HepG2 (cell line): ENCODE measurements around the gene SYTL1. TPM values are rescaled to one million over a fixed set of nuclear protein-coding genes. Genes with fewer than 3 reads are reported as not detected.

Experiments
- ATAC-seq: fragments of 200-7000 bp; cut with Tn5 transposase; 3 replicates; pipeline ENCODE4 v1.9.1; 2020; ENCODE audit warnings: mild to moderate bottlenecking, moderate library complexity
- BruUV-seq: library from RNA; stranded (reverse); fragments of 400-500 nt; replicated peaks from 2 replicates; lab custom pipeline; 2021; lab: Mats Ljungman, UMichigan
- CTCF ChIA-PET: fragments of 300-600 bp; formaldehyde crosslinking; extraction: SDS; loops from one replicate; lab custom pipeline; 2021; ENCODE audit warnings: low total read pairs, inconsistent platforms, low intra/inter-chr PET ratio; lab: Yijun Ruan, JAX
- POLR2A ChIA-PET: fragments of 350-600 bp; sonication (Branson Sonifier 250); formaldehyde crosslinking; loops from one replicate; lab custom pipeline; 2020; ENCODE audit warnings: antibody characterized with exemption, inconsistent platforms; lab: Yijun Ruan, JAX
- DNase-seq: peaks from one replicate; pipeline ENCODE4 v3.0.0-alpha.2; 2015; ENCODE audit warnings: low spot score
- FAIRE-seq: peaks from 3 replicates; lab custom pipeline; 2011; peaks lifted over from hg19 to GRCh38; lab: Jason Lieb, UNC
- H2AFZ ChIP-seq: one replicate; pipeline ENCODE4 v1.6.1; 2011; ENCODE audit warnings: low read length, inconsistent platforms
- H3K27ac ChIP-seq: fragments of 300-600 bp; 3 replicates; pipeline ENCODE4 v1.8.0; 2011; ENCODE audit warnings: mixed run types, mild to moderate bottlenecking, mixed read lengths, low read length, inconsistent platforms; ENCODE audit not compliant: insufficient read depth; ENCODE audit errors: extremely low read length
- H3K27me3 ChIP-seq, 2 experiments: fragments of 200-600 bp in 1 of 2; 2 replicates in 1 of 2; 3 replicates in 1 of 2; pipeline versions ENCODE4 v1.6.0 to v1.8.0; 2011; ENCODE audit warnings: low read length in 2 of 2, mild to moderate bottlenecking in 2 of 2, moderate library complexity in 2 of 2, inconsistent platforms in 1 of 2; ENCODE audit not compliant: insufficient read depth in 2 of 2, control insufficient read depth in 1 of 2
- H3K36me3 ChIP-seq, 2 experiments: fragments of 200-600 bp in 1 of 2; replicated peaks in 1 of 2; 2 replicates in 1 of 2; 3 replicates in 1 of 2; pipeline versions ENCODE4 v1.5.1 to v1.8.0; 2011; ENCODE audit warnings: low read length in 2 of 2, inconsistent platforms in 1 of 2; ENCODE audit not compliant: insufficient read depth in 2 of 2, control insufficient read depth in 1 of 2
- H3K4me1 ChIP-seq: 2 replicates; pipeline ENCODE4 v1.5.1; 2012; ENCODE audit warnings: low read length, inconsistent platforms; ENCODE audit not compliant: insufficient read depth
- H3K4me2 ChIP-seq: 2 replicates; pipeline ENCODE4 v1.6.0; 2011; ENCODE audit warnings: low read depth, low read length, inconsistent platforms
- H3K4me3 ChIP-seq, 3 experiments: fragments of 200-600 bp in 1 of 3; sonication (generic), shearing (Covaris generic) in 1 of 3; replicated peaks in 1 of 3; 2 replicates each; pipeline ENCODE4 v1.5.1; 2011 to 2016; ENCODE audit warnings: low read length in 3 of 3, inconsistent platforms in 2 of 3, low read depth in 2 of 3, mild to moderate bottlenecking in 2 of 3, control low read depth in 1 of 3, mixed read lengths in 1 of 3; ENCODE audit not compliant: insufficient read depth in 1 of 3
- H3K79me2 ChIP-seq: one replicate; pipeline ENCODE4 v1.6.1; 2011; ENCODE audit warnings: low read length, inconsistent platforms; ENCODE audit not compliant: insufficient read depth
- H3K9ac ChIP-seq: 2 replicates; pipeline ENCODE4 v1.6.0; 2011; ENCODE audit warnings: mild to moderate bottlenecking, low read depth, low read length, inconsistent platforms; ENCODE audit not compliant: insufficient read depth
- H3K9me3 ChIP-seq: 2 replicates; pipeline ENCODE4 v1.5.1; 2012; ENCODE audit warnings: mild to moderate bottlenecking, low read length
- H4K20me1 ChIP-seq: 2 replicates; pipeline ENCODE4 v1.6.0; 2011; ENCODE audit warnings: inconsistent platforms, mild to moderate bottlenecking, low read length, moderate library complexity; ENCODE audit not compliant: insufficient read depth
- ARID2 ChIP-seq: sonication (generic); formaldehyde crosslinking; IDR thresholded peaks from 2 replicates; pipeline ENCODE4 v1.8.1; 2022; ENCODE audit warnings: mild to moderate bottlenecking, missing genetic modification reagents, borderline replicate concordance
- CSRNP1 ChIP-seq: sonication (generic); formaldehyde crosslinking; IDR thresholded peaks from 2 replicates; pipeline ENCODE4 v1.8.1; 2023; ENCODE audit warnings: mild to moderate bottlenecking, missing genetic modification reagents
- HIC2 ChIP-seq: sonication (generic); formaldehyde crosslinking; IDR thresholded peaks from 2 replicates; pipeline ENCODE4 v1.9.0; 2022; ENCODE audit warnings: low read depth, missing genetic modification reagents
- ISX ChIP-seq: sonication (generic); formaldehyde crosslinking; conservative IDR thresholded peaks from 2 replicates; pipeline ENCODE4 v1.5.0; 2020; ENCODE audit warnings: missing genetic modification reagents
- MLLT10 ChIP-seq: sonication (generic); formaldehyde crosslinking; IDR thresholded peaks from 2 replicates; pipeline ENCODE4 v1.4.0; 2020; ENCODE audit warnings: missing genetic modification reagents
- NAIF1 ChIP-seq: sonication (generic); formaldehyde crosslinking; IDR thresholded peaks from 2 replicates; pipeline ENCODE4 v1.5.0; 2020; ENCODE audit warnings: mild to moderate bottlenecking, missing genetic modification reagents, borderline replicate concordance
- SETDB1 ChIP-seq: sonication (generic); formaldehyde crosslinking; IDR thresholded peaks from 2 replicates; pipeline ENCODE4 v1.5.1; 2020; ENCODE audit warnings: missing genetic modification reagents, mild to moderate bottlenecking, borderline replicate concordance
- THAP11 ChIP-seq: IDR thresholded peaks from 2 replicates; pipeline ENCODE4 v1.6.1; 2016; ENCODE audit warnings: missing biosample characterization, missing genetic modification reagents
- ZBTB2 ChIP-seq: sonication (generic); formaldehyde crosslinking; IDR thresholded peaks from 2 replicates; pipeline ENCODE4 v1.8.0; 2022; ENCODE audit warnings: low read depth, missing genetic modification reagents
- ZNF570 ChIP-seq: sonication (generic); formaldehyde crosslinking; IDR thresholded peaks from 2 replicates; pipeline ENCODE4 v1.4.0; 2020; ENCODE audit warnings: mild to moderate bottlenecking, missing genetic modification reagents, borderline replicate concordance
- ZNF670 ChIP-seq: sonication (generic); formaldehyde crosslinking; IDR thresholded peaks from 2 replicates; pipeline ENCODE4 v1.8.0; 2022; ENCODE audit warnings: mild to moderate bottlenecking, missing genetic modification reagents, borderline replicate concordance
- ZNF75D ChIP-seq: sonication (generic); formaldehyde crosslinking; IDR thresholded peaks from 2 replicates; pipeline ENCODE4 v1.8.1; 2023; ENCODE audit warnings: missing genetic modification reagents, mild to moderate bottlenecking, borderline replicate concordance
- ZSCAN25 ChIP-seq: sonication (generic); formaldehyde crosslinking; IDR thresholded peaks from 2 replicates; pipeline ENCODE4 v1.8.0; 2022; ENCODE audit warnings: mild to moderate bottlenecking, missing genetic modification reagents
- WGBS: methylation state at CpG from one replicate; pipeline ENCODE4 v1.1.6; 2017; ENCODE audit warnings: low lambda C conversion rate; 5-methylcytosine and 5-hydroxymethylcytosine counted together
- in situ Hi-C: cut with HindIII; loops from 2 replicates; pipeline ENCODE4 v1.10.0; 2017; ENCODE audit warnings: low pct_unique_long_range_greater_than_20kb; ENCODE audit not compliant: extremely low pct_ligation_motif_present
- intact Hi-C: fragments of 100-400 bp; cut with micrococcal nuclease; formaldehyde crosslinking; loops from one replicate; pipeline ENCODE4 v1.10.0; 2022; ENCODE audit not compliant: unreplicated experiment
- polyA plus RNA-seq, 8 experiments: library from polyadenylated mRNA; depleted of rRNA in 3 of 8; stranded (reverse) in 7 of 8; unstranded in 1 of 8; fragments of >200 nt; fragmentation: Illumina TruSeq in 4 of 8; extraction: Trizol in 4 of 8; gene quantifications; 2 replicates each; pipeline versions ENCODE4 v1.2.1 to v1.2.3, GENCODE V29; 2011 to 2016; ENCODE audit warnings: low read depth in 4 of 8, missing spikeins in 1 of 8, mixed read lengths in 1 of 8; ENCODE audit not compliant: insufficient read depth in 1 of 8
- total RNA-seq, 5 experiments: library from RNA; depleted of rRNA; stranded (reverse); fragments of >200 nt; fragmentation: Illumina TruSeq; extraction: Trizol; gene quantifications; 2 replicates each; pipeline ENCODE4 v1.2.3, GENCODE V29; 2016; ENCODE audit warnings: low read depth in 1 of 5

SYTL1 gene
- total and polyA plus RNA-seq, 2 of the 13 experiments (the other 11 are each of a cell fraction or from before 2014, with no cell fraction given), result 11.1 to 17.8 TPM

GRCh38 chr1:27380224-27380623 is 38.4 kb downstream of the SYTL1 start (continued):
- no peak for TF ChIP-seq THAP11 (CRISPR knock-in tag)

- Histone ChIP-seq H3K4me1 (no peaks in the 10 kb centered on the region), H3K79me2 (no peaks in the 10 kb centered on the region)
- TF ChIP-seq MLLT10 (CRISPR knock-in tag), result no peak
- TF ChIP-seq ISX (CRISPR knock-in tag), result no peak
- TF ChIP-seq HIC2 (CRISPR knock-in tag), result no peak
- TF ChIP-seq CSRNP1 (CRISPR knock-in tag), result no peak
- TF ChIP-seq ZNF670 (CRISPR knock-in tag), result no peak
- TF ChIP-seq SETDB1, result no peak
- no peak for TF ChIP-seq ZNF75D (CRISPR knock-in tag)
- TF ChIP-seq ZNF570 (CRISPR knock-in tag), result no peak
- no peak for TF ChIP-seq ZBTB2 (CRISPR knock-in tag)
- no peak for TF ChIP-seq ARID2 (CRISPR knock-in tag)
- no peak for TF ChIP-seq ZSCAN25 (CRISPR knock-in tag)
- no peak for TF ChIP-seq NAIF1 (CRISPR knock-in tag)
- TF ChIP-seq, all 625 proteins: peak for 0
- Histone ChIP-seq H3K9ac (no peak overlapping the region), H3K9me3 (no peaks in the 10 kb centered on the region), H3K27me3 (peaks cover 9 to 45% of the 10 kb centered on the region in 2 experiments), H3K36me3 (no peaks in the 10 kb centered on the region), H4K20me1 (no peaks in the 10 kb centered on the region), H3K27ac (no peak overlapping the region), H3K4me3 (no peak overlapping the region), H2AFZ (no peak overlapping the region), H3K4me2 (no peak overlapping the region)
- no peak for ATAC-seq
- DNase-seq, result no peak
- no peak for FAIRE-seq
- CTCF ChIA-PET, result no interaction called here
- 22% methylated on average over 9 of the region's 12 CpGs for WGBS
- intact Hi-C loops, result no loop called here
- BruUV-seq, result no TSS peak
- in situ Hi-C loops, result no loop called here
- POLR2A ChIA-PET, result interaction anchor here (0.6 kb wide), 1 partner anchor 15 kb away, joined by 3 read pairs; no protein-coding TSS in a partner anchor
These were observed 39.2 kb downstream of the SYTL1 start for GRCh38 chr1:27380766-27381733.
